ENCODE data around the gene ZNRF1. TPM values are rescaled to one million over a fixed set of nuclear protein-coding genes. Genes with fewer than 3 reads are reported as not detected.

The ZNRF1 gene
- total and polyA plus RNA-seq, 4 donors = 7.9 to 10.9 (median 9.2) TPM

DNA sequence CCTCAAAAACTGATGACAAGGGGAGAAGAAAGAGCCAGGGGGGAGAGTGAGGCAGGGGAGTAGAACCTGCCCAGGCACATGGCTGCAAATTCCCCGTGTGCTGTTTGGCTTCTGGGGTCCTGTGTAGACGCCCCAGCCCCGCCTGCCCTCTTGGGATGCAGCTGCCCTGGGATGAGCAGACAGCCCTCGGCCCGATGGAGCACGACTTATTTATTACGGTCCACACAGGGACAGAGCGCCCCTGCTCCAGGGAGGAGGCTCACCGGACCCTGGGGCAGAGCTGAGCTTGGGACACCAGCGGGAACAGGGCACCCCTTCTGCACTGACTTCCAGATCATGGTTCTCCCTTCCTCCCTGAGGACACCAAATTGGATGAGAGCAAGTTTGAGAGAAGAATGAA is 108.7 kb downstream of the ZNRF1 start:
- TF ChIP-seq JUND (IDR thresholded peaks at IDR 0.05) (no peak), RXRA (IDR thresholded peaks at IDR 0.05) (no peak), FOXA1 (IDR thresholded peaks at IDR 0.05) (no peak), EGR1 (IDR thresholded peaks at IDR 0.05; ENCODE audit: low read depth in 2 of 2) (no peak), HNF4G (IDR thresholded peaks at IDR 0.05) (no peak), RAD21 (IDR thresholded peaks at IDR 0.05) (no peak), SP1 (IDR thresholded peaks at IDR 0.05) (no peak), FOXA2 (IDR thresholded peaks at IDR 0.05) (no peak), NR2F2 (IDR thresholded peaks at IDR 0.05) (no peak), YY1 (IDR thresholded peaks at IDR 0.05) (no peak), GABPA (IDR thresholded peaks at IDR 0.05 in 1 of 2, conservative IDR thresholded peaks at IDR 0.05 in 1 of 2) (no peak), HNF4A (conservative IDR thresholded peaks at IDR 0.05) (no peak), TAF1 (conservative IDR thresholded peaks at IDR 0.05) (no peak)
- TF ChIP-seq, protein P1, sequence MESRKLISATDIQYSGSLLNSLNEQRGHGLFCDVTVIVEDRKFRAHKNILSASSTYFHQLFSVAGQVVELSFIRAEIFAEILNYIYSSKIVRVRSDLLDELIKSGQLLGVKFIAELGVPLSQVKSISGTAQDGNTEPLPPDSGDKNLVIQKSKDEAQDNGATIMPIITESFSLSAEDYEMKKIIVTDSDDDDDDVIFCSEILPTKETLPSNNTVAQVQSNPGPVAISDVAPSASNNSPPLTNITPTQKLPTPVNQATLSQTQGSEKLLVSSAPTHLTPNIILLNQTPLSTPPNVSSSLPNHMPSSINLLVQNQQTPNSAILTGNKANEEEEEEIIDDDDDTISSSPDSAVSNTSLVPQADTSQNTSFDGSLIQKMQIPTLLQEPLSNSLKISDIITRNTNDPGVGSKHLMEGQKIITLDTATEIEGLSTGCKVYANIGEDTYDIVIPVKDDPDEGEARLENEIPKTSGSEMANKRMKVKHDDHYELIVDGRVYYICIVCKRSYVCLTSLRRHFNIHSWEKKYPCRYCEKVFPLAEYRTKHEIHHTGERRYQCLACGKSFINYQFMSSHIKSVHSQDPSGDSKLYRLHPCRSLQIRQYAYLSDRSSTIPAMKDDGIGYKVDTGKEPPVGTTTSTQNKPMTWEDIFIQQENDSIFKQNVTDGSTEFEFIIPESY (IDR thresholded peaks at IDR 0.05) = no peak
- TF ChIP-seq, protein P2, sequence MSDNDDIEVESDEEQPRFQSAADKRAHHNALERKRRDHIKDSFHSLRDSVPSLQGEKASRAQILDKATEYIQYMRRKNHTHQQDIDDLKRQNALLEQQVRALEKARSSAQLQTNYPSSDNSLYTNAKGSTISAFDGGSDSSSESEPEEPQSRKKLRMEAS (IDR thresholded peaks at IDR 0.05) = no peak
- TF ChIP-seq, protein P3, sequence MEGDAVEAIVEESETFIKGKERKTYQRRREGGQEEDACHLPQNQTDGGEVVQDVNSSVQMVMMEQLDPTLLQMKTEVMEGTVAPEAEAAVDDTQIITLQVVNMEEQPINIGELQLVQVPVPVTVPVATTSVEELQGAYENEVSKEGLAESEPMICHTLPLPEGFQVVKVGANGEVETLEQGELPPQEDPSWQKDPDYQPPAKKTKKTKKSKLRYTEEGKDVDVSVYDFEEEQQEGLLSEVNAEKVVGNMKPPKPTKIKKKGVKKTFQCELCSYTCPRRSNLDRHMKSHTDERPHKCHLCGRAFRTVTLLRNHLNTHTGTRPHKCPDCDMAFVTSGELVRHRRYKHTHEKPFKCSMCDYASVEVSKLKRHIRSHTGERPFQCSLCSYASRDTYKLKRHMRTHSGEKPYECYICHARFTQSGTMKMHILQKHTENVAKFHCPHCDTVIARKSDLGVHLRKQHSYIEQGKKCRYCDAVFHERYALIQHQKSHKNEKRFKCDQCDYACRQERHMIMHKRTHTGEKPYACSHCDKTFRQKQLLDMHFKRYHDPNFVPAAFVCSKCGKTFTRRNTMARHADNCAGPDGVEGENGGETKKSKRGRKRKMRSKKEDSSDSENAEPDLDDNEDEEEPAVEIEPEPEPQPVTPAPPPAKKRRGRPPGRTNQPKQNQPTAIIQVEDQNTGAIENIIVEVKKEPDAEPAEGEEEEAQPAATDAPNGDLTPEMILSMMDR (IDR thresholded peaks at IDR 0.05; ENCODE audit: low read depth, low read length, missing input control) = no peak
- TF ChIP-seq, protein P4, sequence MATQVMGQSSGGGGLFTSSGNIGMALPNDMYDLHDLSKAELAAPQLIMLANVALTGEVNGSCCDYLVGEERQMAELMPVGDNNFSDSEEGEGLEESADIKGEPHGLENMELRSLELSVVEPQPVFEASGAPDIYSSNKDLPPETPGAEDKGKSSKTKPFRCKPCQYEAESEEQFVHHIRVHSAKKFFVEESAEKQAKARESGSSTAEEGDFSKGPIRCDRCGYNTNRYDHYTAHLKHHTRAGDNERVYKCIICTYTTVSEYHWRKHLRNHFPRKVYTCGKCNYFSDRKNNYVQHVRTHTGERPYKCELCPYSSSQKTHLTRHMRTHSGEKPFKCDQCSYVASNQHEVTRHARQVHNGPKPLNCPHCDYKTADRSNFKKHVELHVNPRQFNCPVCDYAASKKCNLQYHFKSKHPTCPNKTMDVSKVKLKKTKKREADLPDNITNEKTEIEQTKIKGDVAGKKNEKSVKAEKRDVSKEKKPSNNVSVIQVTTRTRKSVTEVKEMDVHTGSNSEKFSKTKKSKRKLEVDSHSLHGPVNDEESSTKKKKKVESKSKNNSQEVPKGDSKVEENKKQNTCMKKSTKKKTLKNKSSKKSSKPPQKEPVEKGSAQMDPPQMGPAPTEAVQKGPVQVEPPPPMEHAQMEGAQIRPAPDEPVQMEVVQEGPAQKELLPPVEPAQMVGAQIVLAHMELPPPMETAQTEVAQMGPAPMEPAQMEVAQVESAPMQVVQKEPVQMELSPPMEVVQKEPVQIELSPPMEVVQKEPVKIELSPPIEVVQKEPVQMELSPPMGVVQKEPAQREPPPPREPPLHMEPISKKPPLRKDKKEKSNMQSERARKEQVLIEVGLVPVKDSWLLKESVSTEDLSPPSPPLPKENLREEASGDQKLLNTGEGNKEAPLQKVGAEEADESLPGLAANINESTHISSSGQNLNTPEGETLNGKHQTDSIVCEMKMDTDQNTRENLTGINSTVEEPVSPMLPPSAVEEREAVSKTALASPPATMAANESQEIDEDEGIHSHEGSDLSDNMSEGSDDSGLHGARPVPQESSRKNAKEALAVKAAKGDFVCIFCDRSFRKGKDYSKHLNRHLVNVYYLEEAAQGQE (IDR thresholded peaks at IDR 0.05) = no peak
- TF ChIP-seq, protein P5, sequence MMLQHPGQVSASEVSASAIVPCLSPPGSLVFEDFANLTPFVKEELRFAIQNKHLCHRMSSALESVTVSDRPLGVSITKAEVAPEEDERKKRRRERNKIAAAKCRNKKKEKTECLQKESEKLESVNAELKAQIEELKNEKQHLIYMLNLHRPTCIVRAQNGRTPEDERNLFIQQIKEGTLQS (IDR thresholded peaks at IDR 0.05) = no peak
- Histone ChIP-seq H3K4me1 (ENCODE audit: control insufficient read depth in 4 of 4, insufficient read depth in 4 of 4, low read length in 3 of 4) (peaks cover 19 to 47% (median 31%) of the 10 kb centered on the region in 4 donors), H3K9ac (ENCODE audit: low read depth in 1 of 2, low read length in 2 of 2) (no peak overlapping the region), H3K9me3 (ENCODE audit: control insufficient read depth in 4 of 4, low read length in 3 of 4) (no peaks in the 10 kb centered on the region), H3K27ac (ENCODE audit: low read depth in 1 of 2, low read length in 2 of 2) (no peak overlapping the region), H3K4me3 (ENCODE audit: low read depth in 1 of 3, low read length in 3 of 3) (no peak overlapping the region), H3K36me3 (ENCODE audit: control insufficient read depth in 4 of 4, insufficient read depth in 3 of 4, low read depth in 1 of 4, low read length in 3 of 4) (no peaks in the 10 kb centered on the region), H3K27me3 (ENCODE audit: control insufficient read depth in 4 of 4, insufficient read depth in 4 of 4, low read length in 3 of 4) (no peaks in the 10 kb centered on the region)
- DNase-seq (ENCODE audit: low spot score) = no peak
- 97% methylated on average over 10 of the region's 10 CpGs for WGBS
